ENCODE data around the gene FHL1. TPM values are rescaled to one million over a fixed set of nuclear protein-coding genes. Genes with fewer than 3 reads are reported as not detected.

The FHL1 gene
- total RNA-seq, 2 donors from 2014 or later = 19.0 to 27.5 TPM

DNA sequence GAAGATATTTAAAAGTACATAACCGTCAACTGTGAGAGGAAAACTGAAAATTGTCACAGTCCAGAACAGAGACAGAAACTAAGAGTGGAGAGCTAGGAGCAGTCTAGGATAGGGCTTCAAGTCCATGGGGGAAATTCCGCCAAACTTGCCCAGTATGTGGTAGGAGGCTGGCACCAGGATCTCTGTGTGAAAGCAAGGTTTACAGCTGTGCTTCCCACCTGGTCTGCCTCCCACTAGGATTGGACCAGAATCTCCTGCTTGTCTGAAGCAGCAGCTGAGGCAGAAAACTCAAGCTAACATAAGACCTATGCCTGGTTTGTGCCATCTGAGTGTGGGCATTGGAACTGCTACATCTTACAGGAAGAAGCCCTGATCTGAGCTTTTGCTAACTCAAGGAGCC, 18.6 kb upstream of the FHL1 start:
- Mint-ChIP-seq H3K27me3 (no peaks in the 10 kb centered on the region), H3K36me3 (ENCODE audit: low read depth) (no peaks in the 10 kb centered on the region), H3K9me3 (no peaks in the 10 kb centered on the region), H3K4me3 (no peak overlapping the region), H3K4me1 (no peaks in the 10 kb centered on the region), H3K27ac (no peak overlapping the region)
- ATAC-seq (replicated peaks) = no peak

- Mint-ChIP-seq H3K9me3 (no peaks in the 10 kb centered on the region), H3K27me3 (no peaks in the 10 kb centered on the region), H3K36me3 (ENCODE audit: low read depth) (no peaks in the 10 kb centered on the region), H3K4me3 (peak overlapping the region; percentile 10), H3K4me1 (no peaks in the 10 kb centered on the region), H3K27ac (peak overlapping the region; percentile 81)
- peak; percentile 87 for ATAC-seq (replicated peaks)
Observed at GRCh38 chrX:136130931-136131833, 16.2 kb upstream of the FHL1 start.

- Mint-ChIP-seq H3K4me3 (no peak overlapping the region), H3K4me1 (peaks cover 5% of the 10 kb centered on the region), H3K36me3 (ENCODE audit: low read depth) (no peaks in the 10 kb centered on the region), H3K27me3 (no peaks in the 10 kb centered on the region), H3K27ac (no peak overlapping the region), H3K9me3 (no peaks in the 10 kb centered on the region)
- ATAC-seq (replicated peaks) = no peak
Observed at GRCh38 chrX:136138939-136139338, 8.4 kb upstream of the FHL1 start.

DNA sequence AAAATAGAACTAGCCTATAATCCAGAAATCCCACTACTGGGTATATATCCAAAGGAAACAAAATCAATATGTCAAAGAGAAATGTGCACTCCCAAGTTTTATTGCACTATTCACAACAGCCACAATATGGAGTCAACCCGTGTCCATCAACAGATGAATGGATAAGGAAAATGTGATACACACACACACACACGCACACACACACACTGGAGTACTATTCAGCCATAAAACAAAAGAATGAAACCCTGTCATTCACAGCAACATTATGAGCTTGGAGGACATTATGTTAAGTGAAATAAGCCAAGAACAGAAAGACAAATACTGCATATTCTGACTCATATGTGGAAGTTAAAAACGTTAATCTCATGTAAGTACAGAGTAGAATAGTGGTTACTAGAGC, 5.8 kb upstream of the FHL1 start:
- no peak for ATAC-seq (replicated peaks)
- Mint-ChIP-seq H3K36me3 (ENCODE audit: low read depth) (no peaks in the 10 kb centered on the region), H3K27me3 (no peaks in the 10 kb centered on the region), H3K4me1 (peaks cover 20% of the 10 kb centered on the region), H3K9me3 (no peaks in the 10 kb centered on the region), H3K4me3 (no peak overlapping the region), H3K27ac (no peak overlapping the region)

- Mint-ChIP-seq H3K4me1 (peaks cover 20% of the 10 kb centered on the region), H3K27me3 (no peaks in the 10 kb centered on the region), H3K9me3 (no peaks in the 10 kb centered on the region), H3K36me3 (ENCODE audit: low read depth) (no peaks in the 10 kb centered on the region), H3K27ac (no peak overlapping the region), H3K4me3 (peak overlapping the region; percentile 85)
- no peak for ATAC-seq (replicated peaks)
Observed at GRCh38 chrX:136142592-136142991, 4.7 kb upstream of the FHL1 start.

GRCh38 chrX:136143711-136144110, 3.6 kb upstream of the FHL1 start:
- ATAC-seq (replicated peaks) = peak; percentile 32
- peak overlapping the region; percentile 85 for H3K4me3 Mint-ChIP-seq

DNA sequence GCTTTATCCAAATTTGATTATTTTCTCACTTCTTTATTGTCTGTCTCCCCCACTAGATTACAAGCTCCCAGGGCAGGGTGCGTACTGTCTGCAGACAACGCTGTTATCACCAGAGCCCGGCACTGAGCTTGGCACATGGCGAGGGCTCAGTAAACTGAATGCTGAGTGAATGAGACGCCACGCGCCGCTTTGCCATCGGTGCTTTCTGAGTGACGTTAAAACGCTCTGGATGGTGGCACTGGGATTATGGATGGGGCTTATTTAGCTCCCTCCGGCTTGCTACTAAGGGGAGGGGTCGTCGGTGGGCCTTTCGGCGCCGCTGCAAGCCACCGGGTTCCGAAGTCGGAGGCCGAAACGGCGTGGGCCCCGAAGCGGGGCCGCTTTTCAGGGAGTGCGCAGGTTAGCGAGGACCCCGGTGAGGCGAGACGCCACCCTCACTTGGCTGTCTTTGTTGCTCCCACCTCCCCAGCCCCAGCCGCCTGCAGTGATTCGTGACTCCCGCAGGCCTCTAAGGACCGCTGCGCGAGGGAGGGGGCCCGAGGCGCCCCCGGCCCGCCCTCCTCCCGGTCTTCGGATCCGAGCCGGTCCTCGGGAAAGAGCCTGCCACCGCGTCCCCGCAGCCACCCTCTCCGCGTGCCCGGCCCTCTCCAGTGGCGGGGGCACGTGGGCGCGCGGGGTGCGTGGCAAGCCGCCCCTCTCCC, 569 bp upstream of the FHL1 start:
- Mint-ChIP-seq H3K27me3 (no peaks in the 10 kb centered on the region), H3K27ac (peak overlapping the region; percentile 58), H3K36me3 (ENCODE audit: low read depth) (no peaks in the 10 kb centered on the region), H3K4me3 (peak overlapping the region; percentile 85), H3K9me3 (no peaks in the 10 kb centered on the region), H3K4me1 (peaks cover 20% of the 10 kb centered on the region)
- peak; percentile 67 for ATAC-seq (replicated peaks)

More at GRCh38 chrX:136143711-136144110, 3.6 kb upstream of the FHL1 start:
- peak overlapping the region; percentile 58 for H3K27ac Mint-ChIP-seq
- no peaks in the 10 kb centered on the region for H3K27me3 Mint-ChIP-seq
- no peaks in the 10 kb centered on the region for H3K36me3 Mint-ChIP-seq (ENCODE audit: low read depth)
- H3K9me3 Mint-ChIP-seq = no peaks in the 10 kb centered on the region
- H3K4me1 Mint-ChIP-seq = peaks cover 20% of the 10 kb centered on the region

- H3K4me3 Mint-ChIP-seq = peak overlapping the region; percentile 57
- no peaks in the 10 kb centered on the region for H3K27me3 Mint-ChIP-seq
- H3K27ac Mint-ChIP-seq = no peak overlapping the region
- no peak for ATAC-seq (replicated peaks)
- peaks cover 20% of the 10 kb centered on the region for H3K4me1 Mint-ChIP-seq
- H3K9me3 Mint-ChIP-seq = no peaks in the 10 kb centered on the region
- no peaks in the 10 kb centered on the region for H3K36me3 Mint-ChIP-seq (ENCODE audit: low read depth)
Observed at GRCh38 chrX:136147976-136148375, 643 bp downstream of the FHL1 start.

DNA sequence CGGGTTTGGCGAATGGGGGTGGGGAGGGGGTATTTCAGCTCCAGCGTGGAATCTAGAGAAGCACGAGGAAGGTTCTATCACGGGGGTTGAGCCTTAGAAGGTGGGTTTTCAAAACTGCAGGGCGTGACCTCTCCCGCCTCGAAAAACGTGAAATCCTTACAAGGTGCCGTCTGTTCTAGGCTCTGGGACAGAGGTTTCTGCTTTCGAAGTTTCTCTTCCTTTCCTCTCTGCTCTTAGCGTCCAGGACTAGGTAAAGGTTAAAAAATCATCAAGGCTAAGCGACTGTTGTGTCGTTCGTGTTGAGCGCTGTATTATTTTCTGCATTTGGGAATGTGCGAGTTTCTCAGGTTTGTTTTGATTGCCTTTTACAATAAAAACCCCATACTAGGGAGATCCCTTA, 1.1 kb downstream of the FHL1 start:
- peak overlapping the region; percentile 57 for H3K4me3 Mint-ChIP-seq
- H3K4me1 Mint-ChIP-seq = peaks cover 20% of the 10 kb centered on the region
- no peak overlapping the region for H3K27ac Mint-ChIP-seq
- no peaks in the 10 kb centered on the region for H3K9me3 Mint-ChIP-seq
- ATAC-seq (replicated peaks) = no peak
- no peaks in the 10 kb centered on the region for H3K36me3 Mint-ChIP-seq (ENCODE audit: low read depth)
- no peaks in the 10 kb centered on the region for H3K27me3 Mint-ChIP-seq

- H3K4me1 Mint-ChIP-seq = peaks cover 4% of the 10 kb centered on the region
- no peaks in the 10 kb centered on the region for H3K36me3 Mint-ChIP-seq (ENCODE audit: low read depth)
- H3K27ac Mint-ChIP-seq = peak overlapping the region; percentile 82
- H3K4me3 Mint-ChIP-seq = no peak overlapping the region
- H3K9me3 Mint-ChIP-seq = no peaks in the 10 kb centered on the region
- no peak for ATAC-seq (replicated peaks)
- H3K27me3 Mint-ChIP-seq = no peaks in the 10 kb centered on the region
Observed at GRCh38 chrX:136154998-136155397, 7.7 kb downstream of the FHL1 start.

- Mint-ChIP-seq H3K9me3 (no peaks in the 10 kb centered on the region), H3K36me3 (ENCODE audit: low read depth) (no peaks in the 10 kb centered on the region), H3K4me3 (peak overlapping the region; percentile 15), H3K4me1 (peaks cover 4% of the 10 kb centered on the region), H3K27ac (no peak overlapping the region), H3K27me3 (no peaks in the 10 kb centered on the region)
- ATAC-seq (replicated peaks) = no peak
Observed at GRCh38 chrX:136156560-136157117, 9.3 kb downstream of the FHL1 start.

DNA sequence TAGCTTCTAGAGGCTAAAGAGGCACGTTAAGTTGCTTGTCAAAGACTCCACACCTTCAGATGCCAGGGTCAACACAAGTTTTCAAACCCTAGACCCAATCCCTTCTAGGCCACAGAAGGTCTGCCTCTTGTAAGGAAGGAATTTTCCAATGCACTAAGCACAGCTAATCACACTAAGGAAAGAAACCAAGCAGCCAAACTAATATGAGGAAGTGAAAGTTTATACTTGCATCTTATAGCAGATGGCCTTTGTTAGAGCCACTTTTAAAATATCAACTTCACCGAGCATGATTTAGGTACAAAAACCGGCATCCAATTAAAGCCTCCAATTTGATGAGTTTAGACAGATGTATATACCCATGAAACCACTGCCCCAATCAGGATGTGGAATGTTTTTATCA, 9.9 kb downstream of the FHL1 start:
- Mint-ChIP-seq H3K27me3 (no peaks in the 10 kb centered on the region), H3K27ac (peak overlapping the region; percentile 25), H3K4me1 (peaks cover 4% of the 10 kb centered on the region), H3K4me3 (peak overlapping the region; percentile 15), H3K9me3 (no peaks in the 10 kb centered on the region), H3K36me3 (ENCODE audit: low read depth) (no peaks in the 10 kb centered on the region)
- ATAC-seq (replicated peaks) = no peak

DNA sequence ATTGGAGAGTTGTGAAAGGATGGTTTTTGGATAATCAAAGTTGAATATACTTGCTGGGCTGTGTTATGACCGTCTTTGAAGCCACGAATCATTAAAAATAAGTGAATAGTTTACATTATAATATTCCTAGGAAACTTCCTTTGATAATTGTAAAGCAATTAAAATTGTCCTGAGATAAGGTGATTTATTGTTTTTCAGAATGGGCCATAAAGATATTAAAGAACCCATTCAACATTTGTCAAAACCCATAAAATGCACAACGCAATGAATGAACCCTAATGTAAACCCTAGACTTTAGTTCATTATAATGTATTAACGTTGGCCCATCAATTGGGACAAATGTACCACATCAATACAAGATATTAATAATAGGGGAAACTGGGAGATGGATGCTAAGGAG, 11.4 kb downstream of the FHL1 start:
- Mint-ChIP-seq H3K27ac (no peak overlapping the region), H3K4me3 (no peak overlapping the region), H3K9me3 (no peaks in the 10 kb centered on the region), H3K36me3 (ENCODE audit: low read depth) (no peaks in the 10 kb centered on the region), H3K4me1 (peaks cover 4% of the 10 kb centered on the region), H3K27me3 (no peaks in the 10 kb centered on the region)
- ATAC-seq (replicated peaks) = no peak

GRCh38 chrX:136159611-136160025, 12.3 kb downstream of the FHL1 start:
- no peaks in the 10 kb centered on the region for H3K36me3 Mint-ChIP-seq (ENCODE audit: low read depth)
- peaks cover 4% of the 10 kb centered on the region for H3K4me1 Mint-ChIP-seq
- ATAC-seq (replicated peaks) = no peak
- H3K4me3 Mint-ChIP-seq = no peak overlapping the region
- H3K9me3 Mint-ChIP-seq = no peaks in the 10 kb centered on the region
- no peak overlapping the region for H3K27ac Mint-ChIP-seq
- H3K27me3 Mint-ChIP-seq = no peaks in the 10 kb centered on the region

All from activated T-helper 17 cell treated with anti-CD3 and anti-CD28 coated beads, Interleukin-2, amount 50 U/mL, for 72 hours (primary cell).